WTC11 (cell line): ENCODE data around the gene ANKRD24. TPM values are rescaled to one million over a fixed set of nuclear protein-coding genes. Genes with fewer than 3 reads are reported as not detected.

Experiments
- ATF1 ChIP-seq: sonication (generic); formaldehyde crosslinking; IDR thresholded peaks from 2 replicates; pipeline ENCODE4 v1.8.1; 2023; ENCODE audit warnings: mild to moderate bottlenecking, moderate library complexity, missing genetic modification reagents
- CDX4 ChIP-seq: fragments of 250-450 bp; sonication (Bioruptor Pico); IDR thresholded peaks from 2 replicates; pipeline ENCODE4 v1.9.0; 2021; ENCODE audit warnings: moderate library complexity, mild to moderate bottlenecking, inconsistent platforms, borderline replicate concordance
- CTCF ChIP-seq: fragments of 200-600 bp; IDR thresholded peaks from 2 replicates; pipeline ENCODE4 v1.8.0; 2022; ENCODE audit warnings: antibody characterized with exemption
- E2F5 ChIP-seq: sonication (generic); formaldehyde crosslinking; IDR thresholded peaks from 2 replicates; pipeline ENCODE4 v1.8.1; 2022; ENCODE audit warnings: mild to moderate bottlenecking, moderate library complexity, missing genetic modification reagents
- ELF4 ChIP-seq: sonication (generic); formaldehyde crosslinking; IDR thresholded peaks from 2 replicates; pipeline ENCODE4 v1.8.1; 2022; ENCODE audit warnings: low read depth, mild to moderate bottlenecking, moderate library complexity, missing genetic modification reagents
- EMX1 ChIP-seq: fragments of 250-450 bp; sonication (Bioruptor Pico); IDR thresholded peaks from 2 replicates; pipeline ENCODE4 v1.8.0; 2021; ENCODE audit warnings: mild to moderate bottlenecking
- ERG ChIP-seq: fragments of 250-450 bp; sonication (Bioruptor Pico); IDR thresholded peaks from 2 replicates; pipeline ENCODE4 v1.8.0; 2021; ENCODE audit warnings: mild to moderate bottlenecking
- ESRRA ChIP-seq: sonication (generic); formaldehyde crosslinking; IDR thresholded peaks from 2 replicates; pipeline ENCODE4 v1.8.1; 2022; ENCODE audit warnings: mild to moderate bottlenecking, missing genetic modification reagents, borderline replicate concordance
- FOXP1 ChIP-seq: sonication (generic); formaldehyde crosslinking; IDR thresholded peaks from 2 replicates; pipeline ENCODE4 v1.8.0; 2022; ENCODE audit warnings: missing genetic modification reagents, mild to moderate bottlenecking, moderate library complexity, borderline replicate concordance
- GTF2I ChIP-seq: fragments of 250-450 bp; sonication (Bioruptor Pico); conservative IDR thresholded peaks from 2 replicates; pipeline ENCODE4 v1.4.0; 2021; ENCODE audit warnings: mild to moderate bottlenecking
- MYBL2 ChIP-seq: sonication (generic); formaldehyde crosslinking; IDR thresholded peaks from 2 replicates; pipeline ENCODE4 v1.8.1; 2023; ENCODE audit warnings: mild to moderate bottlenecking, moderate library complexity, missing genetic modification reagents
- NFATC4 ChIP-seq: fragments of 250-450 bp; sonication (Bioruptor Pico); IDR thresholded peaks from 2 replicates; pipeline ENCODE4 v1.9.0; 2021; ENCODE audit warnings: mild to moderate bottlenecking
- PREB ChIP-seq: sonication (generic); formaldehyde crosslinking; IDR thresholded peaks from 2 replicates; pipeline ENCODE4 v1.8.1; 2022; ENCODE audit warnings: mild to moderate bottlenecking, missing genetic modification reagents, moderate library complexity, borderline replicate concordance
- RELA ChIP-seq: sonication (generic); formaldehyde crosslinking; IDR thresholded peaks from 2 replicates; pipeline ENCODE4 v1.8.1; 2022; ENCODE audit warnings: missing genetic modification reagents, mild to moderate bottlenecking, borderline replicate concordance
- SMAD3 ChIP-seq: sonication (generic); formaldehyde crosslinking; IDR thresholded peaks from 2 replicates; pipeline ENCODE4 v1.8.0; 2022; ENCODE audit warnings: missing genetic modification reagents, mild to moderate bottlenecking, borderline replicate concordance
- SP1 ChIP-seq: sonication (generic); formaldehyde crosslinking; conservative IDR thresholded peaks from 2 replicates; pipeline ENCODE4 v1.8.1; 2022; ENCODE audit warnings: missing genetic modification reagents
- TEAD4 ChIP-seq: sonication (generic); formaldehyde crosslinking; IDR thresholded peaks from 2 replicates; pipeline ENCODE4 v1.8.0; 2022; ENCODE audit warnings: mild to moderate bottlenecking, missing genetic modification reagents
- TP53 ChIP-seq: sonication (generic); formaldehyde crosslinking; IDR thresholded peaks from 2 replicates; pipeline ENCODE4 v1.8.1; 2023; ENCODE audit warnings: mild to moderate bottlenecking, missing genetic modification reagents
- ZNF138 ChIP-seq: sonication (generic); formaldehyde crosslinking; conservative IDR thresholded peaks from 2 replicates; pipeline ENCODE4 v1.8.1; 2022; ENCODE audit warnings: mild to moderate bottlenecking, moderate library complexity, missing genetic modification reagents
- ZNF317 ChIP-seq: sonication (generic); formaldehyde crosslinking; IDR thresholded peaks from 2 replicates; pipeline ENCODE4 v1.8.1; 2023; ENCODE audit warnings: low read depth, mild to moderate bottlenecking, moderate library complexity, missing genetic modification reagents, borderline replicate concordance
- ZNF416 ChIP-seq: fragments of 250-450 bp; sonication (Bioruptor Pico); IDR thresholded peaks from 2 replicates; pipeline ENCODE4 v1.9.0; 2021; ENCODE audit warnings: mild to moderate bottlenecking, inconsistent platforms
- total RNA-seq: library from RNA; stranded (reverse); gene quantifications from 3 replicates; pipeline ENCODE4 v1.2.3, GENCODE V29; 2021
- TF ChIP-seq, protein P1 (sequence below): sonication (generic); formaldehyde crosslinking; IDR thresholded peaks from 2 replicates; pipeline ENCODE4 v1.8.0; 2022; ENCODE audit warnings: mild to moderate bottlenecking, missing genetic modification reagents
- TF ChIP-seq, protein P2 (sequence below): sonication (generic); formaldehyde crosslinking; IDR thresholded peaks from 2 replicates; pipeline ENCODE4 v1.8.1; 2022; ENCODE audit warnings: missing genetic modification reagents, borderline replicate concordance
- TF ChIP-seq, protein P3 (sequence below): sonication (generic); formaldehyde crosslinking; IDR thresholded peaks from 2 replicates; pipeline ENCODE4 v1.8.1; 2023; ENCODE audit warnings: mild to moderate bottlenecking, missing genetic modification reagents, moderate library complexity
- TF ChIP-seq, protein P4 (sequence below): sonication (generic); formaldehyde crosslinking; IDR thresholded peaks from 2 replicates; pipeline ENCODE4 v1.8.0; 2022; ENCODE audit warnings: mild to moderate bottlenecking, missing genetic modification reagents
- TF ChIP-seq, protein P5 (sequence below): fragments of 250-450 bp; sonication (Bioruptor Pico); IDR thresholded peaks from 2 replicates; pipeline ENCODE4 v1.9.0; 2021; ENCODE audit warnings: mild to moderate bottlenecking

Gene ANKRD24
- total RNA-seq, 1 experiment from 2014 or later = 11.3 TPM

DNA sequence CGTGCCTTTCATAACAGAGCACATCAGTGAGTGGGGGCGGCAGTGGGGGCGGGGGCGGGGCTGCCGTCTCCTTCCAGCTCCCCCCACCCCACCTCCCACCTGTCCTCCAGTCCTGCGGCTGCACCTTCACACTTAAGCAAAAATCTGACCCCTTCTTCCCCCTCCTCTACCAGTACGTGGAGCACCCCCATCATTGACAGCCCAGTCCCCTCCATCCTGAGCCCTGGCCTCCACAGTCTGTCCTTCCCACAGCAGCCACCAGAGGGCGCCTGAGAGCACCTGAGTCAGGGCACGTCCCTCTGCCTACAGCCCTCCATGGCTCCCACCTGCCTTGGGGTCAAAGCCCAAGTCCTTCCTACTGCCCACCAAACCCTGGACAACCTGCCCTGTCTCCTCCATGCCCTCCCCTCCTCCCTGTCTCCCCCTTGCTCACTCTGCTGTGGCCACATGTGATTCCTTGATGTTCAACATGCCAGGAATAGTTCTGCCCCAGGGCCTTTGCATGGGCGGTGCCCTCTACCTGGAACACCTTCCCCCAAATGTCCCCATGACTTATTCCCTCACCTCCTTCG is 50.9 kb downstream of the ANKRD24 start (continued):
- 0 out of 2 replicates have a peak, but pooled peaks have one; percentile 47 for TF ChIP-seq EMX1 (CRISPR knock-in tag)
- TF ChIP-seq ATF1 (CRISPR knock-in tag) = no peak
- no peak; the same call in 1 of the 2 replicates for TF ChIP-seq NFATC4
- no peak for TF ChIP-seq SMAD3
- peak; percentile 41; the same call in 1 of the 2 replicates for TF ChIP-seq SP1
- no peak for TF ChIP-seq ZNF317 (CRISPR knock-in tag)
- TF ChIP-seq PREB (CRISPR knock-in tag) = no peak
- TF ChIP-seq, protein P1, sequence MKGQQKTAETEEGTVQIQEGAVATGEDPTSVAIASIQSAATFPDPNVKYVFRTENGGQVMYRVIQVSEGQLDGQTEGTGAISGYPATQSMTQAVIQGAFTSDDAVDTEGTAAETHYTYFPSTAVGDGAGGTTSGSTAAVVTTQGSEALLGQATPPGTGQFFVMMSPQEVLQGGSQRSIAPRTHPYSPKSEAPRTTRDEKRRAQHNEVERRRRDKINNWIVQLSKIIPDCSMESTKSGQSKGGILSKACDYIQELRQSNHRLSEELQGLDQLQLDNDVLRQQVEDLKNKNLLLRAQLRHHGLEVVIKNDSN = no peak
- no peak for TF ChIP-seq ESRRA
- no peak for TF ChIP-seq ELF4 (CRISPR knock-in tag)
- TF ChIP-seq RELA (CRISPR knock-in tag) = no peak
- no peak for TF ChIP-seq TP53 (CRISPR knock-in tag)
- peak; percentile 84; the same call in 1 of the 2 replicates for TF ChIP-seq ZNF416
- no peak for TF ChIP-seq TEAD4
- TF ChIP-seq, protein P2, sequence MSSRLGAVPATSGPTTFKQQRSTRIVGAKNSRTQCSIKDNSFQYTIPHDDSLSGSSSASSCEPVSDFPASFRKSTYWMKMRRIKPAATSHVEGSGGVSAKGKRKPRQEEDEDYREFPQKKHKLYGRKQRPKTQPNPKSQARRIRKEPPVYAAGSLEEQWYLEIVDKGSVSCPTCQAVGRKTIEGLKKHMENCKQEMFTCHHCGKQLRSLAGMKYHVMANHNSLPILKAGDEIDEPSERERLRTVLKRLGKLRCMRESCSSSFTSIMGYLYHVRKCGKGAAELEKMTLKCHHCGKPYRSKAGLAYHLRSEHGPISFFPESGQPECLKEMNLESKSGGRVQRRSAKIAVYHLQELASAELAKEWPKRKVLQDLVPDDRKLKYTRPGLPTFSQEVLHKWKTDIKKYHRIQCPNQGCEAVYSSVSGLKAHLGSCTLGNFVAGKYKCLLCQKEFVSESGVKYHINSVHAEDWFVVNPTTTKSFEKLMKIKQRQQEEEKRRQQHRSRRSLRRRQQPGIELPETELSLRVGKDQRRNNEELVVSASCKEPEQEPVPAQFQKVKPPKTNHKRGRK (CRISPR knock-in tag) = no peak
- TF ChIP-seq CDX4 (CRISPR knock-in tag) = no peak
- TF ChIP-seq MYBL2 (CRISPR knock-in tag) = no peak
- TF ChIP-seq, protein P3, sequence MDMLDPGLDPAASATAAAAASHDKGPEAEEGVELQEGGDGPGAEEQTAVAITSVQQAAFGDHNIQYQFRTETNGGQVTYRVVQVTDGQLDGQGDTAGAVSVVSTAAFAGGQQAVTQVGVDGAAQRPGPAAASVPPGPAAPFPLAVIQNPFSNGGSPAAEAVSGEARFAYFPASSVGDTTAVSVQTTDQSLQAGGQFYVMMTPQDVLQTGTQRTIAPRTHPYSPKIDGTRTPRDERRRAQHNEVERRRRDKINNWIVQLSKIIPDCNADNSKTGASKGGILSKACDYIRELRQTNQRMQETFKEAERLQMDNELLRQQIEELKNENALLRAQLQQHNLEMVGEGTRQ (CRISPR knock-in tag) = no peak
- peak; percentile 100 for TF ChIP-seq GTF2I (CRISPR knock-in tag)
- TF ChIP-seq, protein P4, sequence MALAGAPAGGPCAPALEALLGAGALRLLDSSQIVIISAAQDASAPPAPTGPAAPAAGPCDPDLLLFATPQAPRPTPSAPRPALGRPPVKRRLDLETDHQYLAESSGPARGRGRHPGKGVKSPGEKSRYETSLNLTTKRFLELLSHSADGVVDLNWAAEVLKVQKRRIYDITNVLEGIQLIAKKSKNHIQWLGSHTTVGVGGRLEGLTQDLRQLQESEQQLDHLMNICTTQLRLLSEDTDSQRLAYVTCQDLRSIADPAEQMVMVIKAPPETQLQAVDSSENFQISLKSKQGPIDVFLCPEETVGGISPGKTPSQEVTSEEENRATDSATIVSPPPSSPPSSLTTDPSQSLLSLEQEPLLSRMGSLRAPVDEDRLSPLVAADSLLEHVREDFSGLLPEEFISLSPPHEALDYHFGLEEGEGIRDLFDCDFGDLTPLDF (CRISPR knock-in tag) = no peak
- no peak for TF ChIP-seq ZNF138 (CRISPR knock-in tag)
- no peak for TF ChIP-seq E2F5 (CRISPR knock-in tag)
- peak; percentile 82 for TF ChIP-seq CTCF
- TF ChIP-seq, protein P5, sequence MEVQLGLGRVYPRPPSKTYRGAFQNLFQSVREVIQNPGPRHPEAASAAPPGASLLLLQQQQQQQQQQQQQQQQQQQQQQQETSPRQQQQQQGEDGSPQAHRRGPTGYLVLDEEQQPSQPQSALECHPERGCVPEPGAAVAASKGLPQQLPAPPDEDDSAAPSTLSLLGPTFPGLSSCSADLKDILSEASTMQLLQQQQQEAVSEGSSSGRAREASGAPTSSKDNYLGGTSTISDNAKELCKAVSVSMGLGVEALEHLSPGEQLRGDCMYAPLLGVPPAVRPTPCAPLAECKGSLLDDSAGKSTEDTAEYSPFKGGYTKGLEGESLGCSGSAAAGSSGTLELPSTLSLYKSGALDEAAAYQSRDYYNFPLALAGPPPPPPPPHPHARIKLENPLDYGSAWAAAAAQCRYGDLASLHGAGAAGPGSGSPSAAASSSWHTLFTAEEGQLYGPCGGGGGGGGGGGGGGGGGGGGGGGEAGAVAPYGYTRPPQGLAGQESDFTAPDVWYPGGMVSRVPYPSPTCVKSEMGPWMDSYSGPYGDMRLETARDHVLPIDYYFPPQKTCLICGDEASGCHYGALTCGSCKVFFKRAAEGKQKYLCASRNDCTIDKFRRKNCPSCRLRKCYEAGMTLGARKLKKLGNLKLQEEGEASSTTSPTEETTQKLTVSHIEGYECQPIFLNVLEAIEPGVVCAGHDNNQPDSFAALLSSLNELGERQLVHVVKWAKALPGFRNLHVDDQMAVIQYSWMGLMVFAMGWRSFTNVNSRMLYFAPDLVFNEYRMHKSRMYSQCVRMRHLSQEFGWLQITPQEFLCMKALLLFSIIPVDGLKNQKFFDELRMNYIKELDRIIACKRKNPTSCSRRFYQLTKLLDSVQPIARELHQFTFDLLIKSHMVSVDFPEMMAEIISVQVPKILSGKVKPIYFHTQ (CRISPR knock-in tag) = no peak
- peak; percentile 77; the same call in 1 of the 2 replicates for TF ChIP-seq ERG (CRISPR knock-in tag)
- no peak for TF ChIP-seq FOXP1 (CRISPR knock-in tag)
